ENCODE data around the gene GNL2.
"Not testable (repeated sequence)": the region's sequence is repeated elsewhere in the genome, so short reads cannot be mapped to it uniquely, and the experiment has no call there.

The GNL2 gene

DNA sequence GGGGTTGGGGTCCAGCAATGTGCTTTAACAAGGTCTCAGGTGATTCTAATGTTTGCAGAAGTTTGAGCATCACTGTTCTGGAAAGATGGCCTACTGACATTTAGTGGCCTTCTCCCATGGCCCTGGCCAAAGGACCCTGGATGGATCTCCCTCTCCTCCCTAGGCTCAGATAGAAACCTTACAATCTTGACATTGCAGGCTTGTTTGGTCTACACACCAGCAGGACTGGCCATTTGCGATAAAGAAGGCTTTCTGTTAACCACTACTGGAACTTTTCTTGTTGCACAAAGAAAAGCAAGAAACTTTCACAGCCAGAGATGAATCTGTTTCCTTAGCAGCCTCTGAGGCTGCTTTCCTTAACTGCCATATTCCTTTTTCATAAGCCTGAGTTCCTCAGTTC, 32.8 kb downstream of the GNL2 start:
- H3K27ac ChIP-seq (ENCODE audit: low read length): no peak overlapping the region
- H3K9me3 ChIP-seq (ENCODE audit: insufficient read depth, low read length): no peaks in the 10 kb centered on the region
- H3K9ac ChIP-seq (ENCODE audit: low read length): no peak overlapping the region
- H3K36me3 ChIP-seq (replicated peaks; ENCODE audit: low read depth, low read length): peaks cover 22% of the 10 kb centered on the region
- no peaks in the 10 kb centered on the region for H3K79me2 ChIP-seq (ENCODE audit: low read length)
- TF ChIP-seq, protein P1, sequence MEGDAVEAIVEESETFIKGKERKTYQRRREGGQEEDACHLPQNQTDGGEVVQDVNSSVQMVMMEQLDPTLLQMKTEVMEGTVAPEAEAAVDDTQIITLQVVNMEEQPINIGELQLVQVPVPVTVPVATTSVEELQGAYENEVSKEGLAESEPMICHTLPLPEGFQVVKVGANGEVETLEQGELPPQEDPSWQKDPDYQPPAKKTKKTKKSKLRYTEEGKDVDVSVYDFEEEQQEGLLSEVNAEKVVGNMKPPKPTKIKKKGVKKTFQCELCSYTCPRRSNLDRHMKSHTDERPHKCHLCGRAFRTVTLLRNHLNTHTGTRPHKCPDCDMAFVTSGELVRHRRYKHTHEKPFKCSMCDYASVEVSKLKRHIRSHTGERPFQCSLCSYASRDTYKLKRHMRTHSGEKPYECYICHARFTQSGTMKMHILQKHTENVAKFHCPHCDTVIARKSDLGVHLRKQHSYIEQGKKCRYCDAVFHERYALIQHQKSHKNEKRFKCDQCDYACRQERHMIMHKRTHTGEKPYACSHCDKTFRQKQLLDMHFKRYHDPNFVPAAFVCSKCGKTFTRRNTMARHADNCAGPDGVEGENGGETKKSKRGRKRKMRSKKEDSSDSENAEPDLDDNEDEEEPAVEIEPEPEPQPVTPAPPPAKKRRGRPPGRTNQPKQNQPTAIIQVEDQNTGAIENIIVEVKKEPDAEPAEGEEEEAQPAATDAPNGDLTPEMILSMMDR (IDR thresholded peaks at IDR 0.05; ENCODE audit: low read depth, low read length): no peak
- no peak for TF ChIP-seq EZH2phosphoT487 (IDR thresholded peaks at IDR 0.05; ENCODE audit: low read depth)
- no peak overlapping the region for H3K4me2 ChIP-seq (ENCODE audit: low read length)
- H3K4me3 ChIP-seq (ENCODE audit: low read length): no peak overlapping the region
- no peaks in the 10 kb centered on the region for H3K27me3 ChIP-seq (ENCODE audit: low read depth, low read length)
- no peaks in the 10 kb centered on the region for H4K20me1 ChIP-seq (ENCODE audit: insufficient read depth, low read length)
- no peaks in the 10 kb centered on the region for H3K4me1 ChIP-seq (ENCODE audit: low read length)
- H2AFZ ChIP-seq (ENCODE audit: low read depth, low read length): no peak overlapping the region

DNA sequence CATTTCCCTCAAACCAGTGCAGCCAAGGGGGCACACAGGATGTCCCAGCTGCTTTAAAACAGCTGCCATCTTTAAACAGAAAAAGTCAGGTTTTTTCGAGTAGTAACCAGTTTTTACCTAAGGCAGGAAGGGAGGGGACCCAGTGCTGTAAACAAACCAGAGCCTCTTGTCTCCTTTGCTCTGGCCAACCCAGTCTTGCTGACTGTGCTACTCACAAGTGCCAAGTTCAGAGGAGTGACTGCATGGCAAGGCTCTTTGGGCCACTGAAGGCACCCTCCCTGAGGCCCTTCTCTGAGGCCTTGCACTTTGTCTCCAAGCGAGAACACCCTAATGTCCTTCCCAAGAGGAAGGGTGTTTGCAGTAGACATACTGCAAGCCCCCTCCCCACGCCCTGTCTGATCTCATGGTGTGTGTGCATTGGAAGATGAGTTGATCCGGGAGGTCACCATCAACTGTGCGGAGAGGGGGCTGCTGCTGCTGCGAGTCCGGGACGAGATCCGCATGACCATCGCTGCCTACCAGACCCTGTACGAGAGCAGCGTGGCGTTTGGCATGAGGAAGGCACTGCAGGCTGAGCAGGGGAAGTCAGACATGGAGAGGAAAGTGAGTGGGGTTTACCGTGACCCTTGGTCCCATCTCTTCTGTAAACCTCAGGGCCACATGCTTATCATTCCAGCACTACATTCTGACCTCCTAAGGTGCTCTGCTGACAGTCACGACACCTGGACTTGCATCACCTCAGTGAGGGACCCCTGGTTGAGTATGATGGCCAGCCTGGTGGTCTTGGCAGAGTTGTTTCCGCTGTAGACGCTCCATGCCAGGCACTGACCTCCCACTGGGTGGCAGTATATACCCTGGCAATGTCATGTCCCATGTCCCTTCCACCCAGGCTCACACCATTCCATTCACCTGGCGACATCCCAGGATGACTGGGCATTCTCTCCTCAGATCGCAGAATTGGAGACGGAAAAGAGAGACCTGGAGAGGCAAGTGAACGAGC, 34.3 kb downstream of the GNL2 start:
- Histone ChIP-seq H3K4me1 (ENCODE audit: low read length) (no peaks in the 10 kb centered on the region), H3K27ac (ENCODE audit: low read length) (no peak overlapping the region), H3K79me2 (ENCODE audit: low read length) (no peaks in the 10 kb centered on the region), H3K9ac (ENCODE audit: low read length) (no peak overlapping the region), H3K9me3 (ENCODE audit: insufficient read depth, low read length) (no peaks in the 10 kb centered on the region), H3K36me3 (replicated peaks; ENCODE audit: low read depth, low read length) (peaks cover 8% of the 10 kb centered on the region), H2AFZ (ENCODE audit: low read depth, low read length) (no peak overlapping the region), H3K4me2 (ENCODE audit: low read length) (no peak overlapping the region), H4K20me1 (ENCODE audit: insufficient read depth, low read length) (no peaks in the 10 kb centered on the region), H3K4me3 (ENCODE audit: low read length) (no peak overlapping the region), H3K27me3 (ENCODE audit: low read depth, low read length) (no peaks in the 10 kb centered on the region)
- TF ChIP-seq, protein P1 (IDR thresholded peaks at IDR 0.05; ENCODE audit: low read depth, low read length): peak; percentile 64
- no peak for TF ChIP-seq EZH2phosphoT487 (IDR thresholded peaks at IDR 0.05; ENCODE audit: low read depth)

DNA sequence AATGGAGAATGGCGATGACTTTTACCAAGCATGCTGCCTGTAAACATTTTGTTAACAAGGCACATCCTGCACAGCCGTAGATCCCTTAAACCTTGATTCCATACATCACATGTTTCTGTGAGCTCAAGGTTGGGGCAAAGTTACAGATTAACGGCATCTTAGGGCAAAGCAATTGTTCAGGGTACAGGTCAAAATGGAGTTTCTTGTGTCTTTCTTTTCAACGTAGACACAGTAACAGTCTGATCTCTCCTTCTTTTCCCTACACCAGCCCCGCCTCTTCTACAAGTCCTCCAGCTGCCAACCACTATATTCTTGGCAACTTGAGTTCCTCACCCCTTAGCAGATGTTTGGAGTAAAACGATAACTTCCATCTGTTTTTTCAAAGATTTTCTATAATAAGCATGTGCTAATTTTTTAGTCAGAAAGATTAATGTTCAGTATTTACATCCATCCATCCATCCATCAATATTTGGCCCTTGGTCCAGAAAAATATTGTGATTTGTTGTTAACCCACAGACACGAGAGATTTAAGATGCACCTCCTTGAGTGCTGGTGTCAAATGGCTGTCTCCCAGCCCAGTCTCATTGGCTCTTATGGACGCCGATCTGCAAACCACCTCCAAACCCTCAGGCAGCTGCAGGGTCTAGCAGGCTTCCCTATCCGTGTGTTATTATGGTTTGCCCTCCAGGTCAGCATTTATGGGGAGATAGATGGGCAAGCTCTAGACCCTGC, 35.2 kb downstream of the GNL2 start:
- H3K36me3 ChIP-seq (replicated peaks; ENCODE audit: low read depth, low read length): no peaks in the 10 kb centered on the region
- no peak overlapping the region for H3K9ac ChIP-seq (ENCODE audit: low read length)
- no peak overlapping the region for H2AFZ ChIP-seq (ENCODE audit: low read depth, low read length)
- H3K9me3 ChIP-seq (ENCODE audit: insufficient read depth, low read length): no peaks in the 10 kb centered on the region
- H4K20me1 ChIP-seq (ENCODE audit: insufficient read depth, low read length): no peaks in the 10 kb centered on the region
- no peak overlapping the region for H3K27ac ChIP-seq (ENCODE audit: low read length)
- no peak overlapping the region for H3K4me3 ChIP-seq (ENCODE audit: low read length)
- no peaks in the 10 kb centered on the region for H3K4me1 ChIP-seq (ENCODE audit: low read length)
- no peaks in the 10 kb centered on the region for H3K79me2 ChIP-seq (ENCODE audit: low read length)
- H3K4me2 ChIP-seq (ENCODE audit: low read length): no peak overlapping the region
- TF ChIP-seq EZH2phosphoT487 (IDR thresholded peaks at IDR 0.05; ENCODE audit: low read depth): no peak
- TF ChIP-seq, protein P1 (IDR thresholded peaks at IDR 0.05; ENCODE audit: low read depth, low read length): no peak
- no peaks in the 10 kb centered on the region for H3K27me3 ChIP-seq (ENCODE audit: low read depth, low read length)

DNA sequence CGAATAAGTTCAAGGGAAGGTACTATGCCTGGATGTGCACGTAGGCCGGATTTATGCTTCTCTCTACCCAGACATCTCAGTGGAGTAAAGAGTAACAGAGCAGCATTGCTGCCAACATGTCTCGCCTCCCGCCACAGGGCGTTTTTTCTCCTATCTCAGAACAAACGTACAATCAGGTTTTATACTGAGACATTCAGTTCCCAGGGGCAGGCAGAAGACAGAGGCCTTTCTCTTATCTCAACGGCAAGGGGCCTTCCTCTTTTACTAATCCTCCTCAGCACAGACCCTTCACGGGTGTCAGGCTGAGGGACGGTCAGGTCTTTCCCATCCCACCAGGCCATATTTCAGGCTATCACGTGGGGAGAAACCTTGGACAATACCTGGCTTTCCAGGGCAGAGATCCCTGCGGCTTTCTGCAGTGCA, 35.8 kb downstream of the GNL2 start:
- H3K79me2 ChIP-seq (ENCODE audit: low read length); H3K27me3 ChIP-seq (ENCODE audit: low read depth, low read length); H3K4me2 ChIP-seq (ENCODE audit: low read length); H3K4me1 ChIP-seq (ENCODE audit: low read length); H3K27ac ChIP-seq (ENCODE audit: low read length); H3K36me3 ChIP-seq (replicated peaks; ENCODE audit: low read depth, low read length); H2AFZ ChIP-seq (ENCODE audit: low read depth, low read length); H3K9me3 ChIP-seq (ENCODE audit: insufficient read depth, low read length); H3K4me3 ChIP-seq (ENCODE audit: low read length); H3K9ac ChIP-seq (ENCODE audit: low read length); H4K20me1 ChIP-seq (ENCODE audit: insufficient read depth, low read length): not testable (repeated sequence)

Data from OCI-LY3 (cell line).